ENCODE data around the gene KAT7.
"Not testable (repeated sequence)": the region's sequence is repeated elsewhere in the genome, so short reads cannot be mapped to it uniquely, and the experiment has no call there.

The KAT7 gene

GRCh38 chr17:49814781-49815529 lies 26.5 kb downstream of the KAT7 start:
- no peak for DNase-seq

GRCh38 chr17:49815761-49816281 lies 27.3 kb downstream of the KAT7 start:
- DNase-seq: peak; percentile 37

GRCh38 chr17:49817993-49818392 lies 29.5 kb downstream of the KAT7 start:
- DNase-seq: no peak

GRCh38 chr17:49819138-49819537 lies 30.7 kb downstream of the KAT7 start:
- DNase-seq: no peak

- DNase-seq: no peak
Measured at GRCh38 chr17:49819651-49820050, 31.2 kb downstream of the KAT7 start.

GRCh38 chr17:49820773-49821172 lies 32.3 kb downstream of the KAT7 start:
- no peak for DNase-seq

GRCh38 chr17:49821466-49821865 lies 33.0 kb downstream of the KAT7 start:
- no peak for DNase-seq

- DNase-seq: no peak
Measured at GRCh38 chr17:49821916-49822315, 33.4 kb downstream of the KAT7 start.

GRCh38 chr17:49822829-49823228 lies 34.3 kb downstream of the KAT7 start:
- no peak for DNase-seq

GRCh38 chr17:49823614-49824013 lies 35.1 kb downstream of the KAT7 start:
- DNase-seq: no peak

GRCh38 chr17:49825645-49826044 lies 37.2 kb downstream of the KAT7 start:
- DNase-seq: no peak

GRCh38 chr17:49828325-49828724 lies 39.8 kb downstream of the KAT7 start:
- not testable (repeated sequence) for DNase-seq

GRCh38 chr17:49829026-49829425 lies 40.5 kb downstream of the KAT7 start:
- no peak for DNase-seq

GRCh38 chr17:49830605-49831004 lies 42.1 kb downstream of the KAT7 start:
- DNase-seq: no peak

- no peak for DNase-seq
Measured at GRCh38 chr17:49832840-49833599, 44.5 kb downstream of the KAT7 start.

- no peak for DNase-seq
Measured at GRCh38 chr17:49834118-49834743, 45.8 kb downstream of the KAT7 start.

GRCh38 chr17:49835472-49835871 lies 47.0 kb downstream of the KAT7 start:
- no peak for DNase-seq

GRCh38 chr17:49836111-49837030 lies 47.9 kb downstream of the KAT7 start:
- no peak for DNase-seq

- DNase-seq: no peak
Measured at GRCh38 chr17:49839455-49839854, 51.0 kb downstream of the KAT7 start.

- DNase-seq: no peak
Measured at GRCh38 chr17:49841548-49841947, 53.1 kb downstream of the KAT7 start.

- no peak for DNase-seq
Measured at GRCh38 chr17:49842371-49842770, 53.9 kb downstream of the KAT7 start.

- DNase-seq: no peak
Measured at GRCh38 chr17:49842846-49843245, 54.4 kb downstream of the KAT7 start.

All from NCI-H1048 (cell line).